Measurements from ENCODE around the gene MORN4. TPM values are rescaled to one million over a fixed set of nuclear protein-coding genes. Genes with fewer than 3 reads are reported as not detected.

MORN4 gene
- total RNA-seq, 1 donor from 2014 or later: 3.6 TPM

DNA sequence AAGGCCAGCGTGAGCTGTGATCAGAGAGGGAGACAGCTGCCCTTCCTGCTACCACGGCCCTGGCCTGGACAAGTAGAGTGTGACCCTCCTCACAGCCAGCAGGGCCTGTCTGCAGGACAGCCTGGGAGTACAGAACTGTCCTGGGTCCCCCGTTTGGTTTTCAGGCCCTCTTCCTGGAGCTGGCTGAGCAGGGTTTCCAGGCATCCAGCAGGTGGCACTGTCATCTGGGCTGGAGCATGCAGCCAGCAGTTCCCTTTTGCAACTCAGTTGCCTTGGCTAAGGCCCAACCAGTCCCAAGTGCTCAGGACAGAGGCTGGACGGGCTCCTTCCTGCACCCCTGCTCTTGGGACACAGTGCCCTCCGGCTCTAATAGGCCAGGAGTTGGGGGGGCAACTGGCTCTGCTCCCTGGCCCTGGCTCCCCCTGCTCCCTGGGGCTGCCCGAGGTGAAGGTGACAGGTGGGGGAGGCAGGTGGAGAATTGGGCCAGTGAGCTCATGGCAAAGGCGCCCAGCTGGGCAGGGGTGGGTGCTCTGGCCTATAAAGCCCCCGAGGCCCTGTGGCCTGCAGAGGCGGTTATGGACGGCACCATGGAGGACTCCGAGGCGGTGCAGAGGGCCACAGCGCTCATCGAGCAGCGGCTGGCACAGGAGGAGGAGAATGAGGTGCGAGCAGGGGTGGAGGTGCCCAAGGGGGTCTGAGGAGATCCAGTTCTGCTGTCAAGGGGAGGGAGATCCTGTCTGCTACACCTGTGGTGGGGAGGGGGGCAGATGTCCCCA is 60.9 kb downstream of the MORN4 start, which contains the start of gene ANKRD2:
Gene ANKRD2 (plus strand): TSS at position 566 of the 776 bp plus-strand sequence. CDS start 10 bp downstream, at position 576.
- peak; percentile 88 for DNase-seq

GRCh38 chr10:97571622-97572021 is 61.7 kb downstream of the MORN4 start:
- no peak for DNase-seq

GRCh38 chr10:97570789-97571471 is 62.4 kb downstream of the MORN4 start:
- DNase-seq: no peak

- DNase-seq: no peak
Measured at GRCh38 chr10:97570146-97570788, 63.0 kb downstream of the MORN4 start.

- DNase-seq: no peak
Measured at GRCh38 chr10:97567891-97568290, 65.4 kb downstream of the MORN4 start.

- DNase-seq: no peak
Measured at GRCh38 chr10:97566336-97566996, 66.8 kb downstream of the MORN4 start.

- DNase-seq: no peak
Measured at GRCh38 chr10:97564776-97565175, 68.5 kb downstream of the MORN4 start.

Other genes with a start within 250 kb of the MORN4 start
- 10.4 and 20.3 TPM in 2 replicates for gene RRP12, start 232.2 kb downstream of the MORN4 start, total RNA-seq
- gene PGAM1, start 207.3 kb downstream of the MORN4 start, total RNA-seq: 218 and 349 TPM in 2 replicates
- 29.4 and 35.7 TPM in 2 replicates for gene EXOSC1, start 187.5 kb downstream of the MORN4 start, total RNA-seq
- 38.7 and 39.8 TPM in 2 replicates for gene ZDHHC16, start 187.3 kb downstream of the MORN4 start, total RNA-seq
- 95.5 and 102 TPM in 2 replicates for gene MMS19, start 135.1 kb downstream of the MORN4 start, total RNA-seq
- gene UBTD1, start 134.6 kb downstream of the MORN4 start, total RNA-seq: 63.4 and 78.1 TPM in 2 replicates
- gene ANKRD2, start 60.7 kb downstream of the MORN4 start, total RNA-seq: 0.34 and 1.1 TPM in 2 replicates
- gene HOGA1, start 49.1 kb downstream of the MORN4 start, total RNA-seq: 0.85 and 0.88 TPM in 2 replicates
- 0.09 and 0.34 TPM in 2 replicates for gene C10orf62, start 43.8 kb downstream of the MORN4 start, total RNA-seq
- 16.7 and 19.7 TPM in 2 replicates for gene PI4K2A, start 7.2 kb upstream of the MORN4 start, total RNA-seq
- 4.4 and 5.6 TPM in 2 replicates for gene AVPI1, start 53.7 kb upstream of the MORN4 start, total RNA-seq
- 18.2 and 24.4 TPM in 2 replicates for gene MARVELD1, start 80.2 kb upstream of the MORN4 start, total RNA-seq
- gene ZFYVE27, start 103.6 kb upstream of the MORN4 start, total RNA-seq: 19.6 and 20.6 TPM in 2 replicates
- gene SFRP5, start 138.5 kb upstream of the MORN4 start, total RNA-seq: not detected in 2 replicates
- gene GOLGA7B, start 216.3 kb upstream of the MORN4 start, total RNA-seq: under 0.01 and 0.05 TPM in 2 replicates